ENCODE results near the gene MAMLD1. TPM values are rescaled to one million over a fixed set of nuclear protein-coding genes. Genes with fewer than 3 reads are reported as not detected.

The MAMLD1 gene
- total and polyA plus RNA-seq, 2 experiments from 2014 or later, result 2.1 to 2.4 TPM

DNA sequence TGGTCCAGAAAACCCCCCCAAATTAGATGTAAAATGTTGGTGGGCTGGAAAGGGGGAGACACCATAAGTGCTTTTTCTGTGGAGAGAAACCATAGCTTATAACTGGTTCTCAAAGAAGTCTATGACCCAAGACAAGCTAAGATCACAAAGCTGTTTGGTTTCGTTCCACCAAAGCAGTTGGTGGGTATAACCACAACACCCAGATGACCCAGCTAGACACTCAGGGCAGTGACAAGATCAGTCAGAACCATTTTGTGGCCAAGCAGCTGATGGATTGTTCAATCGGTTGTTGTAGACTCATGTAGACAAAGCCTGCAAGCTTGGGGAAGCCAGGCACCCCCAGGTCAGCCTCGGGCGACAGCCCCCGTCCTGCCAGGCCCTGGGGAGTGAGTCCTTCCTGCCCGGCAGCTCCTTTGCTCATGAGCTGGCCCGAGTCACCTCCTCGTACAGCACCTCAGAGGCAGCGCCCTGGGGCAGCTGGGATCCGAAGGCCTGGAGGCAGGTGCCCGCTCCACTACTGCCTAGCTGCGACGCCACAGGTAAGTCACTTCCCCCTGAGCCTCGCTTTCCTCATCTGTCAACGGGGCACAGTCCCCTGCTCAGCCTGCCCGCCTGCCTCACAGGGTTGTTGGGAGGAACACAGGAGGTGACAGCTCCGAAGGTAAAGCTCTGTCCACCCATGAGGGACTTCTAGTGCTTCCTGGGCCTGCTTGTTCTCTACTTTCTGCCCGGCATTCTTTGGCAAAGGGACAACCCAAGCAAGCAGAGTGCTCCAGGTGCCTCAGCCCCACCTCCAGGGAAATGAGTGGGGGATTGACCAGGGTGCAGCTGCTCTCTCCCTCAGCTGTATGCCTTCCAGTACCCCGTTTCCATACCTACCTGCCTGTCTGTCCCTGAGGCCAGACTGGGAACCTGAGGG lies 140.1 kb downstream of the MAMLD1 start:
- no peak overlapping the region for H3K4me3 ChIP-seq
- no peaks in the 10 kb centered on the region for H3K4me1 ChIP-seq (ENCODE audit: insufficient read depth)
- H3K9me2 ChIP-seq (replicated peaks; ENCODE audit: insufficient read depth), result no peaks in the 10 kb centered on the region
- H4K20me1 ChIP-seq (ENCODE audit: insufficient read depth, poor library complexity, severe bottlenecking), result no peaks in the 10 kb centered on the region
- no peaks in the 10 kb centered on the region for H3K79me2 ChIP-seq
- DNase-seq (ENCODE audit: low spot score), result no peak
- WGBS (ENCODE audit: low lambda C conversion rate, missing lambda C conversion rate), result 86% methylated on average over 19 of the region's 19 CpGs
- no peaks in the 10 kb centered on the region for H3K36me3 ChIP-seq (replicated peaks; ENCODE audit: insufficient read depth, low read depth)
- H3K4me2 ChIP-seq, result no peak overlapping the region
- H3K27me3 ChIP-seq, result no peaks in the 10 kb centered on the region
- H3K27ac ChIP-seq, result no peak overlapping the region
- no peak for TF ChIP-seq EZH2phosphoT487 (IDR thresholded peaks at IDR 0.05; ENCODE audit: low read depth, severe bottlenecking, unreplicated experiment)
- TF ChIP-seq, protein P1, sequence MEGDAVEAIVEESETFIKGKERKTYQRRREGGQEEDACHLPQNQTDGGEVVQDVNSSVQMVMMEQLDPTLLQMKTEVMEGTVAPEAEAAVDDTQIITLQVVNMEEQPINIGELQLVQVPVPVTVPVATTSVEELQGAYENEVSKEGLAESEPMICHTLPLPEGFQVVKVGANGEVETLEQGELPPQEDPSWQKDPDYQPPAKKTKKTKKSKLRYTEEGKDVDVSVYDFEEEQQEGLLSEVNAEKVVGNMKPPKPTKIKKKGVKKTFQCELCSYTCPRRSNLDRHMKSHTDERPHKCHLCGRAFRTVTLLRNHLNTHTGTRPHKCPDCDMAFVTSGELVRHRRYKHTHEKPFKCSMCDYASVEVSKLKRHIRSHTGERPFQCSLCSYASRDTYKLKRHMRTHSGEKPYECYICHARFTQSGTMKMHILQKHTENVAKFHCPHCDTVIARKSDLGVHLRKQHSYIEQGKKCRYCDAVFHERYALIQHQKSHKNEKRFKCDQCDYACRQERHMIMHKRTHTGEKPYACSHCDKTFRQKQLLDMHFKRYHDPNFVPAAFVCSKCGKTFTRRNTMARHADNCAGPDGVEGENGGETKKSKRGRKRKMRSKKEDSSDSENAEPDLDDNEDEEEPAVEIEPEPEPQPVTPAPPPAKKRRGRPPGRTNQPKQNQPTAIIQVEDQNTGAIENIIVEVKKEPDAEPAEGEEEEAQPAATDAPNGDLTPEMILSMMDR (IDR thresholded peaks at IDR 0.05; ENCODE audit: poor library complexity), result no peak
- TF ChIP-seq EZH2 (IDR thresholded peaks at IDR 0.05; ENCODE audit: borderline replicate concordance), result no peak
- no peak overlapping the region for H2AFZ ChIP-seq
- H3K9me3 ChIP-seq (ENCODE audit: low read depth), result no peaks in the 10 kb centered on the region

DNA sequence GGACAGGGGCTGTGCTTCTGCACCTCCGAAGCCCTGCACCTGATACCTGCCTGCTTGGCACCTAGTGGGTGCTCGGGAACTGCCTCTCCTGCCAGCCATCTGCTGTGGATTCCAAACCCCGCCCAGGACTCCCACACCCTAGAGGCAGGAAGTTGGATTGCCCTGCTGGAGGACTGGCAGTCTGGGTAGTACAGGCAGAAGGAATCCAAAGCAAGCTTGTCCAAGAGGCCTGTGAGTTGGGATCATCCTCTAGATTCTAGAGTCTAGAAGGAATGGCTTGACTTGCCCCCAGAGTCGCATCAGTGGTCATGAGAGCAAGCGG lies 140.7 kb downstream of the MAMLD1 start:
- TF ChIP-seq EZH2phosphoT487 (IDR thresholded peaks at IDR 0.05; ENCODE audit: low read depth, severe bottlenecking, unreplicated experiment) (no peak), EZH2 (IDR thresholded peaks at IDR 0.05; ENCODE audit: borderline replicate concordance) (no peak)
- no peaks in the 10 kb centered on the region for H3K9me2 ChIP-seq (replicated peaks; ENCODE audit: insufficient read depth)
- DNase-seq (ENCODE audit: low spot score), result no peak
- H3K27me3 ChIP-seq, result no peaks in the 10 kb centered on the region
- H3K36me3 ChIP-seq (replicated peaks; ENCODE audit: insufficient read depth, low read depth), result no peaks in the 10 kb centered on the region
- no peak overlapping the region for H3K4me2 ChIP-seq
- no peak overlapping the region for H3K27ac ChIP-seq
- no peaks in the 10 kb centered on the region for H4K20me1 ChIP-seq (ENCODE audit: insufficient read depth, poor library complexity, severe bottlenecking)
- 78% methylated on average over 5 of the region's 5 CpGs for WGBS (ENCODE audit: low lambda C conversion rate, missing lambda C conversion rate)
- H3K4me3 ChIP-seq, result no peak overlapping the region
- no peak overlapping the region for H2AFZ ChIP-seq
- no peaks in the 10 kb centered on the region for H3K4me1 ChIP-seq (ENCODE audit: insufficient read depth)
- H3K79me2 ChIP-seq, result no peaks in the 10 kb centered on the region
- no peaks in the 10 kb centered on the region for H3K9me3 ChIP-seq (ENCODE audit: low read depth)

DNA sequence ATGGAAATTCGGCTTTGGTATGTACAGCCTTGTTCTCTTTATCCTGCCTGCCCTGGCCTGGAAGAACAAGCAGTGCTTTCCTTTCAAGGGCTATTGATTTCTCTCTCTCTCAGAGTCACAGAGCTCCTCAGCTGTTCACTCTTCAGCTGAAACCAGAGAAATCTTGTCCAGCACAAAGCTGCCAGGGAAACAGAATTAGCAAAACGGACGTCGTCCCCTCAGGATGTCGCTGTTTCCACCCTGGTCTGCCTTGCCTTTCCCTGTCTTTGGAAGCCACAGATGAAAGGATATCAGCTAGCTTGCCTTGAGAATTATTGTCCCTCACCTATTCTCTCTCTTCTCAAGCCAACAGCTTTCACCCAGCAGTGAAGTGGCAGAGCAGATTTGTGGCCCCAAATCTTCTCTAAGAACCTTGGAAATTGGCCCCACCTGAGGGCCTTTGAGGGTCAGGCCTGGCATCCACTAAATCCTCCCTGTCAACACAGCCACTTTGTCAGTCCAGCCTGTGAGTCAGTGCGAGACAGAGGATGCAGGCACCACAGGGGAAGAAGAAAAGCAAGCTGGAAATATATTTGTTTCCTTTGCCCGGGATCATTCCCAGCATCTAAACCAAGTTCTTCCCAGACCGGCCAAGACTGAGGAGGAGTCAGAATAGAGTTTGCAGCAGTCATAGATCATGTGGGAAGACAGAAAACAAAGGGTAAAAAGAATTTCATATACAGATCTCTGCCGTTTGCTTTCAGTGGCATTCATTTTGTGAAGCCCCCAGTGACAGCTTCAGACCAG lies 141.5 kb downstream of the MAMLD1 start:
- 70% methylated on average over 9 of the region's 9 CpGs for WGBS (ENCODE audit: low lambda C conversion rate, missing lambda C conversion rate)
- H3K27ac ChIP-seq, result no peak overlapping the region
- DNase-seq (ENCODE audit: low spot score), result no peak
- H2AFZ ChIP-seq, result no peak overlapping the region
- H3K4me2 ChIP-seq, result no peak overlapping the region
- H3K36me3 ChIP-seq (replicated peaks; ENCODE audit: insufficient read depth, low read depth), result no peaks in the 10 kb centered on the region
- TF ChIP-seq EZH2 (IDR thresholded peaks at IDR 0.05; ENCODE audit: borderline replicate concordance), result no peak
- TF ChIP-seq, protein P1 (IDR thresholded peaks at IDR 0.05; ENCODE audit: poor library complexity), result no peak
- TF ChIP-seq EZH2phosphoT487 (IDR thresholded peaks at IDR 0.05; ENCODE audit: low read depth, severe bottlenecking, unreplicated experiment), result no peak
- no peaks in the 10 kb centered on the region for H3K79me2 ChIP-seq
- no peak overlapping the region for H3K4me3 ChIP-seq
- H3K27me3 ChIP-seq, result no peaks in the 10 kb centered on the region
- H3K4me1 ChIP-seq (ENCODE audit: insufficient read depth), result no peaks in the 10 kb centered on the region
- no peaks in the 10 kb centered on the region for H3K9me2 ChIP-seq (replicated peaks; ENCODE audit: insufficient read depth)
- H4K20me1 ChIP-seq (ENCODE audit: insufficient read depth, poor library complexity, severe bottlenecking), result no peaks in the 10 kb centered on the region
- H3K9me3 ChIP-seq (ENCODE audit: low read depth), result no peaks in the 10 kb centered on the region

DNA sequence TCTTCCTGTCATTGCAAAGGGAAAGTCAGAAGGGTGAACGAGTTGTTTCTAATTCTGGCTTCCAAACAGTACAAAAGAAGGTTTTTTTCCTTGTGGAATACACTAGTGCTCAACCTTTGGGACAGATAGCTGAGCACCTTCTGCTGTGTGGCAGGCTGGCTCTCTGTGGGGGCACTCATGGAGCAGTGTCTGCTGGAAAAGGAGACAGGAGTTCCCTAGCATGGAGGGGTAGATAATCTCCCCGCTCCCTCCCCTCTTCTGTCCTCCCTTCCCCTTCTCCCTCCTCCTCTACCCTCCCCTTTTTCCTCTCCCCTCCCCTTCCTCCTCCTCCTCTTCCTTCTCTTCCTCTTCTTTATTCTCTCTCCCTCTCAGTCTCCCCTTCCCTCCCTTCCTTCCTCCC lies 142.9 kb downstream of the MAMLD1 start:
- Histone ChIP-seq H3K4me2 (no peak overlapping the region), H3K27me3 (no peaks in the 10 kb centered on the region), H3K9me2 (replicated peaks; ENCODE audit: insufficient read depth) (no peaks in the 10 kb centered on the region), H2AFZ (no peak overlapping the region), H4K20me1 (ENCODE audit: insufficient read depth, poor library complexity, severe bottlenecking) (no peaks in the 10 kb centered on the region), H3K4me3 (no peak overlapping the region), H3K4me1 (ENCODE audit: insufficient read depth) (no peaks in the 10 kb centered on the region), H3K79me2 (no peaks in the 10 kb centered on the region), H3K9me3 (ENCODE audit: low read depth) (no peaks in the 10 kb centered on the region), H3K36me3 (replicated peaks; ENCODE audit: insufficient read depth, low read depth) (no peaks in the 10 kb centered on the region), H3K27ac (no peak overlapping the region)
- TF ChIP-seq EZH2 (IDR thresholded peaks at IDR 0.05; ENCODE audit: borderline replicate concordance) (no peak), EZH2phosphoT487 (IDR thresholded peaks at IDR 0.05; ENCODE audit: low read depth, severe bottlenecking, unreplicated experiment) (no peak)
- TF ChIP-seq, protein P1 (IDR thresholded peaks at IDR 0.05; ENCODE audit: poor library complexity), result no peak
- whole genome bisulfite sequencing (ENCODE audit: low lambda C conversion rate, missing lambda C conversion rate), result 67% methylated on average over 1 of the region's 2 CpGs
- no peak for DNase-seq (ENCODE audit: low spot score)
